ENCODE results near the gene SVOPL. TPM values are rescaled to one million over a fixed set of nuclear protein-coding genes. Genes with fewer than 3 reads are reported as not detected.

The SVOPL gene
- total and polyA plus RNA-seq, 9 of the 15 experiments (the other 6 are each of a cell fraction or from before 2014, with no cell fraction given), result 0.13 to 0.42 (median 0.20) TPM; not detected in 6

DNA sequence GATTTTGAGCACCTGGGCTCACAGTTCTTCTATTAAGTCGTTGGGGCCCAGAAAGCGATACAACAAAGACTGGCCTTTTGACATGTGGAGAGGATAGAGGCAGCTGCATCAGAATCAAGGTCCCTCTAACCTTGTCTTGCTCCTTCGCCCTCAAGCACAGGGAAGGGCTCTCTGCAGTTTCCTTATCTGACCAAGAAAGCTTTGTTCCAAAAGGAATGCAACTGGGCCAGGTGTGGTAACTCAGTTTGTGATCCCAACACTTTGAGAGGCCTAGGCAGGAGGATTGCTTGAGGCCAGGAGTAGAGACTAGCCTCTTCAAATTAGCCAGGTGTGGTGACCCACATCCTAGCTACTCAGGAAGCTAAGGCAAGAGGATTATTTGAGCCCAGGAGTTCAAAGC is 32.2 kb downstream of the SVOPL start:
- Histone ChIP-seq H4K20me1 (replicated peaks; ENCODE audit: control insufficient read depth, insufficient read depth, low read length) (no peaks in the 10 kb centered on the region), H3K27me3 (ENCODE audit: control insufficient read depth in 2 of 2, insufficient read depth in 2 of 2, low read length in 2 of 2) (peaks cover 0 to 16% of the 10 kb centered on the region in 2 experiments; a peak in 2 of 5 replicates), H2AFZ (ENCODE audit: low read depth, low read length) (no peak overlapping the region), H3K27ac (ENCODE audit: extremely low read depth, low read depth, low read length) (no peak overlapping the region), H3K36me3 (ENCODE audit: control insufficient read depth, insufficient read depth, low read length) (no peaks in the 10 kb centered on the region), H3K4me3 (no peak overlapping the region), H3K4me2 (ENCODE audit: insufficient read depth, low read length) (no peak overlapping the region), H3K79me2 (ENCODE audit: control insufficient read depth, insufficient read depth, low read length) (no peaks in the 10 kb centered on the region), H3K9me3 (replicated peaks; ENCODE audit: control insufficient read depth, insufficient read depth, low read depth, low read length) (no peaks in the 10 kb centered on the region), H3K9ac (ENCODE audit: insufficient read depth in 1 of 2, low read depth in 2 of 2, low read length in 2 of 2) (no peak overlapping the region), H3K4me1 (replicated peaks in 1 of 2; ENCODE audit: control insufficient read depth in 2 of 2, insufficient read depth in 2 of 2, low read length in 2 of 2) (no peaks in the 10 kb centered on the region; a peak in 1 of 5 replicates), H3K9me1 (ENCODE audit: control insufficient read depth, insufficient read depth, low read length) (no peaks in the 10 kb centered on the region)
- TF ChIP-seq RBM22 (IDR thresholded peaks at IDR 0.05; ENCODE audit: low read depth, low read length, poor library complexity, severe bottlenecking) (no peak), ZNF695 (CRISPR knock-in tag; IDR thresholded peaks at IDR 0.05) (no peak)
- ATAC-seq, result no peak
- FAIRE-seq, result no peak
- no TSS peak for BruUV-seq (replicated peaks)
- POLR2A ChIA-PET, result no interaction called here
- whole genome bisulfite sequencing (ENCODE audit: insufficient coverage, low coverage, missing lambda C conversion rate), result 0% methylated on average over 3 of the region's 3 CpGs
- no peak for DNase-seq (ENCODE audit: extremely low read depth in 1 of 4, low spot score in 3 of 4)
- intact Hi-C loops (cut with micrococcal nuclease), result no loop called here
- in situ Hi-C loops (cut with MboI), result no loop called here
- CTCF ChIA-PET (ENCODE audit: low intra/inter-chr PET ratio), result no interaction called here

DNA sequence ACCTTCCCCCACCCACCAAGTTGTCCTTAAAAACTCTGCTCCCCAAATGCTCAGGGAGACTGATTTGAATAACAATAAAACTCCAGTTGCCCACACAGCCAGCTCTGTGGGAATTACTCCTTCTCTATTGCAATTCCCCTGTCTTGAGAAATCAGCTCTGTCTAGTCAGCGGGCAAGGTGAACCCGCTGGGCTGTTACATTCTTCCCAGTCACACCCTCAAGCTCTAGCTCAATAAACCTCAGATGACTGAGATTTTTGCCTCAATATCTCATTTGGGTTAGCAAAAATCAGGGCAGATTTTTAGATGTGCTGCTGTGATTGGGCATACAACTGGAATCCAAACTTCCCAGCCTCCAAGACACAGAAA is 32.9 kb downstream of the SVOPL start:
- Histone ChIP-seq H3K36me3 (ENCODE audit: control insufficient read depth, insufficient read depth, low read length) (no peaks in the 10 kb centered on the region), H3K27me3 (ENCODE audit: control insufficient read depth in 2 of 2, insufficient read depth in 2 of 2, low read length in 2 of 2) (peaks cover 4 to 14% of the 10 kb centered on the region in 2 experiments; a peak in 3 of 5 replicates), H3K4me2 (ENCODE audit: insufficient read depth, low read length) (no peak overlapping the region), H3K9ac (ENCODE audit: insufficient read depth in 1 of 2, low read depth in 2 of 2, low read length in 2 of 2) (no peak overlapping the region), H3K79me2 (ENCODE audit: control insufficient read depth, insufficient read depth, low read length) (no peaks in the 10 kb centered on the region), H3K4me3 (no peak overlapping the region), H3K4me1 (replicated peaks in 1 of 2; ENCODE audit: control insufficient read depth in 2 of 2, insufficient read depth in 2 of 2, low read length in 2 of 2) (no peaks in the 10 kb centered on the region; a peak in 1 of 5 replicates), H4K20me1 (replicated peaks; ENCODE audit: control insufficient read depth, insufficient read depth, low read length) (no peaks in the 10 kb centered on the region), H3K27ac (ENCODE audit: extremely low read depth, low read depth, low read length) (no peak overlapping the region), H3K9me3 (replicated peaks; ENCODE audit: control insufficient read depth, insufficient read depth, low read depth, low read length) (no peaks in the 10 kb centered on the region), H3K9me1 (ENCODE audit: control insufficient read depth, insufficient read depth, low read length) (no peaks in the 10 kb centered on the region), H2AFZ (ENCODE audit: low read depth, low read length) (no peak overlapping the region)
- 0% methylated on average over 2 of the region's 2 CpGs for WGBS (ENCODE audit: insufficient coverage, low coverage, missing lambda C conversion rate)
- DNase-seq (ENCODE audit: extremely low read depth in 1 of 4, low spot score in 3 of 4), result no peak
- FAIRE-seq, result no peak
- POLR2A ChIA-PET, result no interaction called here
- intact Hi-C loops (cut with micrococcal nuclease), result no loop called here
- TF ChIP-seq MTF1 (CRISPR knock-in tag; IDR thresholded peaks at IDR 0.05; ENCODE audit: borderline replicate concordance) (no peak), KDM1A (IDR thresholded peaks at IDR 0.05) (peak in 1 of 2 experiments; percentile 27; a peak in 1 of 4 replicates), KHSRP (IDR thresholded peaks at IDR 0.05) (no peak)
- CTCF ChIA-PET (ENCODE audit: low intra/inter-chr PET ratio), result no interaction called here
- in situ Hi-C loops (cut with MboI), result no loop called here
- no TSS peak for BruUV-seq (replicated peaks)
- ATAC-seq, result no peak

All from K562 (cell line).